Left lung (tissue), 10 donors: ENCODE results near the gene APBA2. TPM values are rescaled to one million over a fixed set of nuclear protein-coding genes. Genes with fewer than 3 reads are reported as not detected.

Experiments used
- ATAC-seq: fragments of 200-7000 bp; cut with Tn5 transposase; one replicate; pipeline ENCODE4 v1.9.1; 2020; ENCODE audit warnings: moderate library complexity
- DNase-seq, 4 donors: peaks; one replicate each; pipeline ENCODE4 v3.0.0-alpha.2; 2013 to 2020
- H3K27ac ChIP-seq, 2 donors: fragments of 200-600 bp; sonication (generic) in 1 of 2; one replicate each; pipeline versions ENCODE4 v1.5.0 to v1.8.0; 2020 to 2021
- H3K27me3 ChIP-seq, 2 donors: fragments of 200-600 bp; sonication (generic) in 1 of 2; one replicate each; pipeline versions ENCODE4 v1.5.0 to v1.8.0; 2020 to 2021
- H3K36me3 ChIP-seq, 2 donors: fragments of 200-600 bp; sonication (generic) in 1 of 2; one replicate each; pipeline versions ENCODE4 v1.5.0 to v1.8.0; 2020 to 2021
- H3K4me1 ChIP-seq, 2 donors: fragments of 200-600 bp; one replicate each; pipeline ENCODE4 v1.8.0; 2021
- H3K4me3 ChIP-seq, 2 donors: fragments of 200-600 bp; sonication (generic) in 1 of 2; one replicate each; pipeline versions ENCODE4 v1.5.0 to v1.8.0; 2020 to 2021; ENCODE audit warnings: mild to moderate bottlenecking in 1 of 2
- H3K9me3 ChIP-seq, 2 donors: fragments of 200-600 bp; sonication (generic) in 1 of 2; one replicate each; pipeline versions ENCODE4 v1.5.0 to v1.8.0; 2020 to 2021
- CTCF ChIP-seq, 2 donors: fragments of 200-600 bp; sonication (generic) in 1 of 2; IDR thresholded peaks; one replicate each; pipeline versions ENCODE4 v1.5.0 to v1.8.0; 2021; ENCODE audit warnings: antibody characterized with exemption in 2 of 2
- intact Hi-C, 2 donors: fragments of 100-400 bp; cut with DNase I; formaldehyde crosslinking; loops; one replicate each; pipeline versions ENCODE4 v1.11.2 to v1.14.2; 2022
- polyA plus RNA-seq, 6 donors: library from polyadenylated mRNA; unstranded; fragments of 120-200 nt; gene quantifications; one replicate each; pipeline ENCODE4 v1.2.1, GENCODE V29; 2013; ENCODE audit not compliant: insufficient read length in 6 of 6
- total RNA-seq, 2 donors: library from RNA; stranded (reverse); fragmentation: NEBNext Ultra II Directional; extraction: Animal tissue kit (Norgen Biotek cat#: 25700); gene quantifications; one replicate each; pipeline ENCODE4 v1.2.1, GENCODE V29; 2021
- donor health status: DM: no; HTN: yes; CAD: no.
- donor health status: DM: no; HTN: no; CAD: no.

APBA2 gene
- total and polyA plus RNA-seq, 8 donors: 3.9 to 18.4 (median 11.1) TPM

GRCh38 chr15:29128671-29129070, 242.9 kb downstream of the APBA2 start:
- no peak overlapping the region for H3K27ac ChIP-seq
- peak in 1 of 4 donors; percentile 58 for DNase-seq
- no peak overlapping the region for H3K4me3 ChIP-seq
- ATAC-seq: no peak
- no peaks in the 10 kb centered on the region for H3K4me1 ChIP-seq
- intact Hi-C loops: no loop called here
- H3K36me3 ChIP-seq: no peaks in the 10 kb centered on the region
- H3K27me3 ChIP-seq: no peaks in the 10 kb centered on the region
- no peak for TF ChIP-seq CTCF (IDR thresholded peaks at IDR 0.05)
- no peaks in the 10 kb centered on the region for H3K9me3 ChIP-seq

GRCh38 chr15:29129221-29129620, 243.4 kb downstream of the APBA2 start:
- H3K9me3 ChIP-seq: no peaks in the 10 kb centered on the region
- H3K36me3 ChIP-seq: no peaks in the 10 kb centered on the region
- H3K4me1 ChIP-seq: no peaks in the 10 kb centered on the region
- intact Hi-C loops: no loop called here
- ATAC-seq: no peak
- TF ChIP-seq CTCF (IDR thresholded peaks at IDR 0.05): no peak
- no peak overlapping the region for H3K4me3 ChIP-seq
- no peaks in the 10 kb centered on the region for H3K27me3 ChIP-seq
- DNase-seq: no peak
- H3K27ac ChIP-seq: no peak overlapping the region

- Histone ChIP-seq H3K4me1 (no peaks in the 10 kb centered on the region), H3K9me3 (no peaks in the 10 kb centered on the region), H3K27me3 (no peaks in the 10 kb centered on the region), H3K36me3 (no peaks in the 10 kb centered on the region), H3K4me3 (no peak overlapping the region), H3K27ac (no peak overlapping the region)
- ATAC-seq: no peak
- no peak for DNase-seq
- no peak for TF ChIP-seq CTCF (IDR thresholded peaks at IDR 0.05)
- intact Hi-C loops: no loop called here
Measured at GRCh38 chr15:29129926-29130325, 244.2 kb downstream of the APBA2 start.

GRCh38 chr15:29130476-29130875, 244.7 kb downstream of the APBA2 start:
- Histone ChIP-seq H3K9me3 (no peaks in the 10 kb centered on the region), H3K27ac (no peak overlapping the region), H3K4me1 (no peaks in the 10 kb centered on the region), H3K36me3 (no peaks in the 10 kb centered on the region), H3K4me3 (no peak overlapping the region), H3K27me3 (no peaks in the 10 kb centered on the region)
- DNase-seq (no peak), ATAC-seq (no peak)
- no peak for TF ChIP-seq CTCF (IDR thresholded peaks at IDR 0.05)
- intact Hi-C loops: no loop called here

GRCh38 chr15:29130951-29131839, 245.4 kb downstream of the APBA2 start:
- no peak overlapping the region for H3K4me3 ChIP-seq
- DNase-seq: peak in 1 of 4 donors; percentile 34
- H3K27me3 ChIP-seq: no peaks in the 10 kb centered on the region
- no peak overlapping the region for H3K27ac ChIP-seq
- no peaks in the 10 kb centered on the region for H3K36me3 ChIP-seq
- no peak for ATAC-seq
- no peak for TF ChIP-seq CTCF (IDR thresholded peaks at IDR 0.05)
- H3K9me3 ChIP-seq: no peaks in the 10 kb centered on the region
- H3K4me1 ChIP-seq: no peaks in the 10 kb centered on the region
- intact Hi-C loops: no loop called here
